GM12878 (cell line): ENCODE results near the gene MAN2C1. TPM values are rescaled to one million over a fixed set of nuclear protein-coding genes. Genes with fewer than 3 reads are reported as not detected.

Experiments
- CBFB ChIP-seq: IDR thresholded peaks from 2 replicates; pipeline ENCODE4 v1.6.1; 2016; ENCODE audit warnings: antibody characterized with exemption, low read depth
- CBX3 ChIP-seq: fragments of 200-600 bp; sonication (generic); IDR thresholded peaks from 2 replicates; pipeline ENCODE4 v1.6.1; 2016; ENCODE audit warnings: low read depth, borderline replicate concordance
- GABPA ChIP-seq: IDR thresholded peaks from 2 replicates; pipeline ENCODE4 v1.6.1; 2014; ENCODE audit warnings: antibody characterized with exemption, low read depth, mild to moderate bottlenecking, inconsistent platforms
- GATAD2B ChIP-seq: fragments of 450-650 bp; conservative IDR thresholded peaks from 2 replicates; pipeline ENCODE4 v1.6.1; 2017; ENCODE audit warnings: low read depth, mild to moderate bottlenecking, moderate library complexity
- MAX ChIP-seq: IDR thresholded peaks from 2 replicates; pipeline ENCODE4 v1.6.1; 2012; ENCODE audit warnings: low read depth, low read length, improper control_type of control experiment
- NFIC ChIP-seq: IDR thresholded peaks from 2 replicates; pipeline ENCODE4 v1.6.1; 2012; ENCODE audit warnings: low read depth, mild to moderate bottlenecking, inconsistent platforms, low read length, moderate library complexity
- POLR2AphosphoS5 ChIP-seq: IDR thresholded peaks from 2 replicates; pipeline ENCODE4 v1.6.1; 2011; ENCODE audit warnings: mild to moderate bottlenecking, low read length, inconsistent platforms
- RELA ChIP-seq: fragments of 450-650 bp; IDR thresholded peaks from 2 replicates; pipeline ENCODE4 v1.8.0; 2014; ENCODE audit warnings: borderline replicate concordance; ENCODE audit not compliant: partially characterized antibody
- REST ChIP-seq: IDR thresholded peaks from 2 replicates; pipeline ENCODE4 v1.6.1; 2012; ENCODE audit warnings: mild to moderate bottlenecking, low read depth, low read length
- RUNX3 ChIP-seq: IDR thresholded peaks from 2 replicates; pipeline ENCODE4 v1.6.1; 2012; ENCODE audit warnings: low read length, inconsistent platforms
- WRNIP1 ChIP-seq: IDR thresholded peaks from 2 replicates; pipeline ENCODE4 v1.6.1; 2011; ENCODE audit warnings: low read depth, low read length, improper control_type of control experiment, borderline replicate concordance
- ZBTB11 ChIP-seq: fragments of 450-650 bp; formaldehyde crosslinking; IDR thresholded peaks from 2 replicates; pipeline ENCODE4 v1.5.0; 2022; ENCODE audit warnings: mild to moderate bottlenecking, missing genetic modification characterization
- polyA plus RNA-seq, 11 experiments: library from polyadenylated mRNA; depleted of rRNA in 4 of 11; unstranded in 6 of 11; stranded (reverse) in 5 of 11; fragments of >200 nt; fragmentation: Nextera tagmentation in 4 of 11; fragmentation: Illumina TruSeq in 1 of 11; extraction: Ambion mirVana in 4 of 11; extraction: Trizol in 1 of 11; gene quantifications; 1 replicate in 1 of 11; 2 replicates in 10 of 11; pipeline versions ENCODE4 v1.2.1 to v1.2.3, GENCODE V29; 2011 to 2016; ENCODE audit warnings: inconsistent platforms in 2 of 11, missing spikeins in 2 of 11, low read depth in 1 of 11
- total RNA-seq, 4 experiments: library from RNA; depleted of rRNA in 3 of 4; stranded (reverse); fragments of >200 nt in 3 of 4; fragmentation: Illumina TruSeq in 1 of 4; extraction: Trizol in 1 of 4; gene quantifications; 2 replicates each; pipeline versions ENCODE4 v1.2.1 to v1.2.3, GENCODE V29; 2013 to 2021
- TF ChIP-seq, protein P1 (sequence below): fragments of 450-650 bp; IDR thresholded peaks from 2 replicates; pipeline ENCODE4 v1.6.1; 2018; ENCODE audit warnings: mild to moderate bottlenecking, low read depth, moderate library complexity; ENCODE audit not compliant: partially characterized antibody

MAN2C1 gene
- total and polyA plus RNA-seq, 10 of the 15 experiments (the other 5 are each of a cell fraction or from before 2014, with no cell fraction given), result 1.4 to 111 (median 42.2) TPM

GRCh38 chr15:75347222-75348033 lies 21.0 kb downstream of the MAN2C1 start (continued):
- TF ChIP-seq, protein P1, sequence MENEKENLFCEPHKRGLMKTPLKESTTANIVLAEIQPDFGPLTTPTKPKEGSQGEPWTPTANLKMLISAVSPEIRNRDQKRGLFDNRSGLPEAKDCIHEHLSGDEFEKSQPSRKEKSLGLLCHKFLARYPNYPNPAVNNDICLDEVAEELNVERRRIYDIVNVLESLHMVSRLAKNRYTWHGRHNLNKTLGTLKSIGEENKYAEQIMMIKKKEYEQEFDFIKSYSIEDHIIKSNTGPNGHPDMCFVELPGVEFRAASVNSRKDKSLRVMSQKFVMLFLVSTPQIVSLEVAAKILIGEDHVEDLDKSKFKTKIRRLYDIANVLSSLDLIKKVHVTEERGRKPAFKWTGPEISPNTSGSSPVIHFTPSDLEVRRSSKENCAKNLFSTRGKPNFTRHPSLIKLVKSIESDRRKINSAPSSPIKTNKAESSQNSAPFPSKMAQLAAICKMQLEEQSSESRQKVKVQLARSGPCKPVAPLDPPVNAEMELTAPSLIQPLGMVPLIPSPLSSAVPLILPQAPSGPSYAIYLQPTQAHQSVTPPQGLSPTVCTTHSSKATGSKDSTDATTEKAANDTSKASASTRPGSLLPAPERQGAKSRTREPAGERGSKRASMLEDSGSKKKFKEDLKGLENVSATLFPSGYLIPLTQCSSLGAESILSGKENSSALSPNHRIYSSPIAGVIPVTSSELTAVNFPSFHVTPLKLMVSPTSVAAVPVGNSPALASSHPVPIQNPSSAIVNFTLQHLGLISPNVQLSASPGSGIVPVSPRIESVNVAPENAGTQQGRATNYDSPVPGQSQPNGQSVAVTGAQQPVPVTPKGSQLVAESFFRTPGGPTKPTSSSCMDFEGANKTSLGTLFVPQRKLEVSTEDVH, result no peak
- no peak for TF ChIP-seq GABPA
- no peak for TF ChIP-seq POLR2AphosphoS5
- no peak for TF ChIP-seq REST
- peak; percentile 59; the same call in 1 of the 2 replicates for TF ChIP-seq GATAD2B
- TF ChIP-seq RELA, result peak; percentile 10
- no peak for TF ChIP-seq WRNIP1
- no peak for TF ChIP-seq CBFB
- TF ChIP-seq CBX3, result no peak
- TF ChIP-seq RUNX3, result peak; percentile 43; the same call in 1 of the 2 replicates
- TF ChIP-seq ZBTB11 (CRISPR knock-in tag), result no peak
- no peak for TF ChIP-seq NFIC
- peak; percentile 30; the same call in 1 of the 2 replicates for TF ChIP-seq MAX
